Naive thymus-derived CD4-positive, alpha-beta T cell (primary cell): Measurements from ENCODE around the gene AMBRA1. TPM values are rescaled to one million over a fixed set of nuclear protein-coding genes. Genes with fewer than 3 reads are reported as not detected.

Experiments
- ATAC-seq: fragments of 150-1000 bp; cut with Tn5 transposase; 2 replicates; pipeline ENCODE4 v1.10.0; 2021; ENCODE audit warnings: mild to moderate bottlenecking, moderate library complexity
- CTCF ChIA-PET: fragments of 350-600 bp; sonication (Branson Sonifier 250); formaldehyde crosslinking; loops from one replicate; lab custom pipeline; 2021; ENCODE audit warnings: antibody characterized with exemption; lab: Charles Lee
- POLR2A ChIA-PET: fragments of 350-600 bp; sonication (Branson Sonifier 250); formaldehyde crosslinking; loops from one replicate; lab custom pipeline; 2021; ENCODE audit warnings: antibody characterized with exemption, inconsistent platforms; lab: Charles Lee
- DNase-seq, 9 donors: peaks; one replicate each; pipeline versions ENCODE4 v3.0.0 to v3.0.0-alpha.2; 2020 to 2022; ENCODE audit warnings: mixed read lengths in 1 of 9
- H3K27ac ChIP-seq: one replicate; pipeline ENCODE4 v1.7.0; 2013; ENCODE audit warnings: mild to moderate bottlenecking, low read depth, low read length, moderate library complexity
- H3K27me3 ChIP-seq, 2 donors: one replicate each; pipeline ENCODE4 v1.7.0; 2013; ENCODE audit warnings: low read length in 2 of 2, mild to moderate bottlenecking in 2 of 2, moderate library complexity in 2 of 2; ENCODE audit not compliant: control insufficient read depth in 2 of 2, insufficient read depth in 2 of 2
- H3K36me3 ChIP-seq, 3 experiments: 1 replicate in 2 of 3; 2 replicates in 1 of 3; pipeline ENCODE4 v1.7.0; 2013; ENCODE audit warnings: low read length in 3 of 3, mild to moderate bottlenecking in 3 of 3, moderate library complexity in 1 of 3; ENCODE audit not compliant: insufficient read depth in 3 of 3, control insufficient read depth in 2 of 3
- H3K4me1 ChIP-seq, 2 donors: one replicate each; pipeline ENCODE4 v1.7.0; 2013; ENCODE audit warnings: low read length in 2 of 2, mild to moderate bottlenecking in 2 of 2, moderate library complexity in 1 of 2; ENCODE audit not compliant: control insufficient read depth in 2 of 2, insufficient read depth in 2 of 2
- H3K4me3 ChIP-seq: 2 replicates; pipeline ENCODE4 v1.7.0; 2013; ENCODE audit warnings: mild to moderate bottlenecking, low read length
- H3K9me3 ChIP-seq, 3 experiments: 1 replicate in 2 of 3; 2 replicates in 1 of 3; pipeline ENCODE4 v1.7.0; 2013; ENCODE audit warnings: low read length in 3 of 3; ENCODE audit not compliant: control insufficient read depth in 2 of 3
- H3K27ac Mint-ChIP-seq, 9 donors: one replicate each; pipeline ENCODE4 v1.8.0; 2020 to 2022; ENCODE audit warnings: mixed read lengths in 9 of 9, mild to moderate bottlenecking in 8 of 9, moderate library complexity in 5 of 9, inconsistent platforms in 2 of 9
- H3K27me3 Mint-ChIP-seq, 5 donors: one replicate each; pipeline ENCODE4 v1.8.0; 2021 to 2022; ENCODE audit warnings: mixed read lengths in 5 of 5, mild to moderate bottlenecking in 1 of 5
- H3K36me3 Mint-ChIP-seq, 5 donors: one replicate each; pipeline ENCODE4 v1.8.0; 2020 to 2022; ENCODE audit warnings: mixed read lengths in 5 of 5, mild to moderate bottlenecking in 3 of 5, inconsistent platforms in 1 of 5
- H3K4me1 Mint-ChIP-seq, 7 donors: one replicate each; pipeline ENCODE4 v1.8.0; 2020 to 2022; ENCODE audit warnings: mixed read lengths in 7 of 7, mild to moderate bottlenecking in 3 of 7, inconsistent platforms in 1 of 7
- H3K4me3 Mint-ChIP-seq, 10 donors: one replicate each; pipeline ENCODE4 v1.8.0; 2020 to 2022; ENCODE audit warnings: mild to moderate bottlenecking in 10 of 10, mixed read lengths in 10 of 10, moderate library complexity in 6 of 10, inconsistent platforms in 2 of 10
- H3K9me3 Mint-ChIP-seq, 11 donors: one replicate each; pipeline ENCODE4 v1.8.0; 2020 to 2022; ENCODE audit warnings: mixed read lengths in 11 of 11, mild to moderate bottlenecking in 4 of 11, inconsistent platforms in 1 of 11, moderate library complexity in 1 of 11
- intact Hi-C, 2 donors: fragments of 100-400 bp; cut with micrococcal nuclease; formaldehyde crosslinking; loops; one replicate each; pipeline ENCODE4 v1.15.1; 2023
- polyA plus RNA-seq, 2 donors: library from polyadenylated mRNA; unstranded; fragments of 300-500 nt; fragmentation: Illumina TruSeq; gene quantifications; one replicate each; pipeline ENCODE4 v1.2.3, GENCODE V29; 2021
- total RNA-seq, 6 experiments: library from RNA in 5 of 6; stranded (reverse) in 5 of 6; gene quantifications; 1 replicate in 5 of 6; 2 replicates in 1 of 6; pipeline ENCODE4 v1.2.3 and lab custom pipeline; 2021 to 2026

AMBRA1 gene
- total and polyA plus RNA-seq, 7 experiments from 2014 or later, result 8.9 to 48.7 (median 41.2) TPM

DNA sequence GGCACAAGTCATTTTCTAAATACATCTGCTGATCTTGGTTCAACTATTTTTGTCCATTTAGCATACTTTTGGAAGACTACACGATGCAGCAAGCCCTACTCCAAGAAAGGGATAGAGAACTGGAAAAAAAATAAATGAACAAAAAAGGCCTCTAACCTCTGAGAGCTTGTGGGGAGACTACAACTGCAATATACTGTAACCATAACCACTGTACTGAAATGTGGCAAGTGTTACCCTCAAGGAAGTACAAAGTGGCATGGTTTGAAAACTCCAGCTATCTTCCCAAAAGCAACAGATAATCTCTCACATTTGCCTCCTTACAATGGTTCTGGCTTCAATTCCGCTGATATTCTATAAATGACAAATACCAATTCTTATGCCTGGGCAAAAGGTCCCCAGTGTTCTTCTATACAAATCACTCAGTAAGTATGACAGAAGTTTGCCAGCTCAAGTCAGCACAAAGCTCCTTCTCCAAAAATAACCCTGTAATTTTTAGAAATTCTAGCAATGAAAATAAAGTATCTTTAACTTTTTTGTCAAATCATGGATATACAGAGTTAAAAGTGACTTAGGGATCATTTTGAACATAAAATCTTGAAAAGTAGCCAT, 22.9 kb downstream of the AMBRA1 start:
- H3K4me1 Mint-ChIP-seq, result peaks cover 7 to 38% (median 27%) of the 10 kb centered on the region in 7 donors
- H3K4me1 ChIP-seq, result peaks cover 0 to 7% of the 10 kb centered on the region in 2 donors
- no peaks in the 10 kb centered on the region for H3K9me3 ChIP-seq
- no peaks in the 10 kb centered on the region for H3K27me3 ChIP-seq
- H3K27me3 Mint-ChIP-seq, result no peaks in the 10 kb centered on the region
- no peak for ATAC-seq
- intact Hi-C loops, result no loop called here
- peaks cover 0 to 6% (median 0%) of the 10 kb centered on the region in 3 experiments for H3K36me3 ChIP-seq
- peaks cover 0 to 17% (median 10%) of the 10 kb centered on the region in 5 donors for H3K36me3 Mint-ChIP-seq
- CTCF ChIA-PET, result interaction anchor here (0.8 kb wide), 1 partner anchor 32 kb away, joined by 3 read pairs; no protein-coding TSS in a partner anchor
- peaks cover 0 to 7% (median 0%) of the 10 kb centered on the region in 11 donors for H3K9me3 Mint-ChIP-seq
- no peak overlapping the region for H3K27ac ChIP-seq
- no peak overlapping the region for H3K4me3 Mint-ChIP-seq
- POLR2A ChIA-PET, result interaction anchor here (0.7 kb wide), 1 partner anchor 21 kb away, joined by 4 read pairs; no protein-coding TSS in a partner anchor
- no peak overlapping the region for H3K4me3 ChIP-seq
- H3K27ac Mint-ChIP-seq, result peak overlapping the region in 2 of 9 donors; percentile 53 to 72
- DNase-seq, result no peak

DNA sequence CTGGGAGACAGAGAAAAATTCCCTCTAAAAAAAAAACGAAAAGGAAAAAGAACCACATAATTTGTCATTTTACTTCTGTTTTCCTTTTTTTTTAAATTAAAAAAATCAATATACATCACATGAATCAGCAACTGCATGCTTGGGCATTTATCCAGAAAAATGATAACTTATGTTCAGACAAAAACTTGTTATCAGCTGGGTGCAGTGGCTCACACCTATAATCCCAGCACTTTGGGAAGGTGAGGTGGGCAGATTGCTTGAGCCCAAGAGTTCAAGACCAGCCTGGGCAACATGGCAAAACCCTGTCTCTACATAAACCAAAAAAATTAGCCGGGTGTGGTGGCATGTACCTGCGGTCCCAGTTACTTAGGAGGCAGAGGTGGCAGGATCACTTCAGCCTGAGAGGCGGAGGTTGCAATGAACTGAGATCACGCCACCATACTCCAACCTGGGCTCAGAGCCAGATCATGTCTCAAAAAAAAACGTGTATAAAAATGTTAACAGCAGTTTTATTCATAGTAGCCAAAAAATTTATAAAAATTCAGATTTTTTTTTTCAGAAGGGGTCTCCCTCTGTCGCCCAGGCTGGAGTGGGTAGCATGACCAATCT, 28.5 kb downstream of the AMBRA1 start:
- H3K4me3 Mint-ChIP-seq, result no peak overlapping the region
- H3K9me3 Mint-ChIP-seq, result no peaks in the 10 kb centered on the region
- intact Hi-C loops, result no loop called here
- ChIA-PET CTCF (no interaction called here), POLR2A (no interaction called here)
- H3K27me3 Mint-ChIP-seq, result no peaks in the 10 kb centered on the region
- Histone ChIP-seq H3K4me1 (peaks cover 2 to 11% of the 10 kb centered on the region in 2 donors), H3K27me3 (no peaks in the 10 kb centered on the region), H3K4me3 (no peak overlapping the region), H3K27ac (no peak overlapping the region), H3K36me3 (no peaks in the 10 kb centered on the region), H3K9me3 (no peaks in the 10 kb centered on the region)
- H3K36me3 Mint-ChIP-seq, result peaks cover 0 to 1% (median 0%) of the 10 kb centered on the region in 5 donors
- peaks cover 14 to 50% (median 35%) of the 10 kb centered on the region in 7 donors for H3K4me1 Mint-ChIP-seq
- no peak for DNase-seq
- H3K27ac Mint-ChIP-seq, result peak overlapping the region in 1 of 9 donors; percentile 14
- no peak for ATAC-seq

DNA sequence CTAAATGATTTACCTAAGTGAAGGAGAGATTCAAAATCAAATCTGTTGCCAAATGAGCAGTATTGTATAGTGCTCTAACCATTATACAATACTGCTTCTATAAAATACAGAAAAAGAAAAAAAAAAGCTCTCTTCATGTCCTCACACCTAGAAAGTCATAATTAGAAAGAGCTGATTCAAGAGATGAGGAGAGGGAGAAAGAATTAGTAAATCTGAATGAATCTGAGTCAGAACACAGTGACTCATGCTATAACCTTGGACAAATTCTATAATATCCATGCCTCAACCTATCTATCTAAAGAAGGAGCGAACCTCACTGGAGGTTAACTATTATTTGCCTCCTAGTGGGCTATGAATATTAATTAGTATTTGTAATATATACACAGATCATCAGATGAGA, 29.4 kb downstream of the AMBRA1 start:
- no peaks in the 10 kb centered on the region for H3K36me3 Mint-ChIP-seq
- peak overlapping the region in 5 of 9 donors; percentile 17 to 97 (median 52) for H3K27ac Mint-ChIP-seq
- CTCF ChIA-PET, result interaction anchor here (0.8 kb wide), 1 partner anchor 34 kb away, joined by 5 read pairs; no protein-coding TSS in a partner anchor
- H3K27ac ChIP-seq, result no peak overlapping the region
- H3K4me1 ChIP-seq, result peaks cover 4 to 14% of the 10 kb centered on the region in 2 donors
- intact Hi-C loops, result no loop called here
- H3K9me3 ChIP-seq, result no peaks in the 10 kb centered on the region
- H3K27me3 ChIP-seq, result no peaks in the 10 kb centered on the region
- no peak overlapping the region for H3K4me3 ChIP-seq
- H3K9me3 Mint-ChIP-seq, result no peaks in the 10 kb centered on the region
- H3K4me3 Mint-ChIP-seq, result no peak overlapping the region
- peaks cover 18 to 56% (median 41%) of the 10 kb centered on the region in 7 donors for H3K4me1 Mint-ChIP-seq
- DNase-seq (no peak), ATAC-seq (no peak)
- H3K27me3 Mint-ChIP-seq, result no peaks in the 10 kb centered on the region
- H3K36me3 ChIP-seq, result no peaks in the 10 kb centered on the region
- POLR2A ChIA-PET, result interaction anchor here (0.6 kb wide), 1 partner anchor 49 kb away, joined by 5 read pairs; no protein-coding TSS in a partner anchor

DNA sequence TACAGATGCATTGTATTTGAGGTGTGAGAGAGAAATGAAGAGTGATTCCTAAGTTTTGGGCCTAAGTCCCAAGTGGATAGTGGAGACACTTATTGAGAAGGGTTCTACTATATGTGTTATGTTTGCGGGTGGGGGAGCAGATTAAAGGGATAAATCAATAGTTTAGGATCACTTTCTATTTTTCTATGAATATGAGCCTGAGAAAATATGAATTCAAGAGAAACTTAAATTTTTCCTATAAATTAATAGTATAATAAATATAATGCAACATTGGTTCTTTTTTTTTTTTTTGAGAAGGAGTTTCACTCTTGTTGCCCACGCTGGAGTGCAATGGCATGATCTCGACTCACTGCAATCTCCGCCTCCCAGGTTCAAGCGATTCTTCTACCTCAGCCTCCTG, 31.3 kb downstream of the AMBRA1 start:
- H3K4me1 ChIP-seq, result peaks cover 15% of the 10 kb centered on the region in 2 donors
- ATAC-seq, result no peak
- Mint-ChIP-seq H3K9me3 (no peaks in the 10 kb centered on the region), H3K36me3 (no peaks in the 10 kb centered on the region), H3K27me3 (no peaks in the 10 kb centered on the region), H3K27ac (peak overlapping the region; percentile 4 to 97 (median 91)), H3K4me1 (peaks cover 22 to 70% (median 56%) of the 10 kb centered on the region in 7 donors), H3K4me3 (peak overlapping the region in 1 of 10 donors; percentile 7)
- no peak for DNase-seq
- H3K36me3 ChIP-seq, result no peaks in the 10 kb centered on the region
- H3K9me3 ChIP-seq, result no peaks in the 10 kb centered on the region
- H3K27ac ChIP-seq, result peak overlapping the region; percentile 52
- intact Hi-C loops, result no loop called here
- CTCF ChIA-PET, result interaction anchor here (1.1 kb wide), 1 partner anchor 33 kb away, joined by 3 read pairs; no protein-coding TSS in a partner anchor
- no peaks in the 10 kb centered on the region for H3K27me3 ChIP-seq
- POLR2A ChIA-PET, result interaction anchor here (0.6 kb wide), 1 partner anchor 13 kb away, joined by 3 read pairs; no protein-coding TSS in a partner anchor
- H3K4me3 ChIP-seq, result no peak overlapping the region

GRCh38 chr11:46560300-46560991, 33.4 kb downstream of the AMBRA1 start:
- intact Hi-C loops, result loop anchor here (1.0 to 2.0 kb wide), 3 partner anchors 32 to 57 kb away; partner anchors contain the start of genes AMBRA1 (in 1 of the 2), ATG13 (in 1 of the 2) and HARBI1 (in 1 of the 2)
- ATAC-seq (peak; percentile 76), DNase-seq (peak in 7 of 9 donors; percentile 9 to 50 (median 33))
- peaks cover 33 to 80% (median 70%) of the 10 kb centered on the region in 7 donors for H3K4me1 Mint-ChIP-seq
- Histone ChIP-seq H3K4me3 (peak overlapping the region; percentile 57), H3K27me3 (no peaks in the 10 kb centered on the region), H3K27ac (peak overlapping the region; percentile 73), H3K9me3 (no peaks in the 10 kb centered on the region), H3K36me3 (no peaks in the 10 kb centered on the region), H3K4me1 (peaks cover 18 to 23% of the 10 kb centered on the region in 2 donors)
- POLR2A ChIA-PET, result interaction anchor here (0.9 to 1.4 kb wide), 5 partner anchors 20 to 155 kb away, joined by 3 to 8 read pairs (median 3); partner anchors contain the start of genes AMBRA1, ATG13 and HARBI1
- H3K36me3 Mint-ChIP-seq, result peaks cover 0 to 2% (median 0%) of the 10 kb centered on the region in 5 donors
- no peaks in the 10 kb centered on the region for H3K27me3 Mint-ChIP-seq
- CTCF ChIA-PET, result interaction anchor here (0.5 to 1.1 kb wide), 3 partner anchors 41 to 320 kb away, joined by 3 read pairs; no protein-coding TSS in a partner anchor
- H3K9me3 Mint-ChIP-seq, result no peaks in the 10 kb centered on the region
- H3K4me3 Mint-ChIP-seq, result peak overlapping the region; percentile 81 to 92 (median 88)
- H3K27ac Mint-ChIP-seq, result peak overlapping the region; percentile 89 to 97 (median 94)

DNA sequence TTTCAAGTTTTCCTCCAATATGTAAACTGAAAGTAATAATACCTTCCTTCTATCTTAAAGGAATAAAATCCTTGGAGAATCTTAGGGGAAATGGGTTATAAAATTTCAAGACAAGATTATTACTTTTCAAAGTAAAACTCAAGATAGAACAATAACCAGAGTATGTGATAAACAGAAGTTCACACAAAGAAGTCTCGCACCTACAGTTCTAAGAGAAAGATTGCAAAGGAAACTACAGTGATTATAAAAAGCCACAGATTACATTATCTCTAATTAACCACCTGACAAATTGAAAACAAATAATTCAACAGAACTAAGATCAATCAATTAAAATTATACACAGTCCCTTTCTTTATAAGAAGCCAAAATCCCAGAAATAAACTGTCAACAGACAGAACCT, 34.0 kb downstream of the AMBRA1 start:
- Histone ChIP-seq H3K27ac (peak overlapping the region; percentile 73), H3K27me3 (no peaks in the 10 kb centered on the region), H3K4me3 (peak overlapping the region; percentile 57), H3K4me1 (peaks cover 24 to 26% of the 10 kb centered on the region in 2 donors), H3K36me3 (no peaks in the 10 kb centered on the region), H3K9me3 (no peaks in the 10 kb centered on the region)
- Mint-ChIP-seq H3K4me3 (peak overlapping the region; percentile 2 to 92 (median 88)), H3K9me3 (no peaks in the 10 kb centered on the region), H3K36me3 (peaks cover 0 to 3% (median 0%) of the 10 kb centered on the region in 5 donors), H3K27me3 (no peaks in the 10 kb centered on the region), H3K4me1 (peaks cover 38 to 87% (median 76%) of the 10 kb centered on the region in 7 donors), H3K27ac (peak overlapping the region; percentile 89 to 97 (median 94))
- ATAC-seq (peak; percentile 36), DNase-seq (no peak)
- intact Hi-C loops, result loop anchor here (1.0 to 2.0 kb wide), 3 partner anchors 33 to 57 kb away; partner anchors contain the start of genes AMBRA1 (in 1 of the 2), ATG13 (in 1 of the 2) and HARBI1 (in 1 of the 2)
- ChIA-PET CTCF (no interaction called here), POLR2A (interaction anchor here (0.9 to 1.2 kb wide), 3 partner anchors 29 to 155 kb away, joined by 3 to 8 read pairs (median 4); partner anchors contain the start of genes ATG13 and HARBI1)
